OCI-LY3 (cell line): ENCODE measurements around the gene EYA3.
A peak's percentile ranks its signal among the peaks of the same experiment; 100 is the strongest.

Source experiments
- H2AFZ ChIP-seq: fragments of 200-600, 300-600 bp; shearing (Covaris generic); 2 replicates; pipeline ENCODE4 v1.6.0; 2014; ENCODE audit warnings: antibody characterized with exemption, low read depth, low read length
- H3K27ac ChIP-seq: fragments of 200-600, 300-600 bp; sonication (generic); 2 replicates; pipeline ENCODE4 v1.5.1; 2014; ENCODE audit warnings: mild to moderate bottlenecking, low read length, moderate library complexity, mixed read lengths
- H3K27me3 ChIP-seq: fragments of 200-600, 300-600 bp; sonication (generic); 2 replicates; pipeline ENCODE4 v1.6.1; 2014; ENCODE audit warnings: low read depth, low read length, mixed read lengths
- H3K36me3 ChIP-seq: fragments of 200-600, 300-600 bp; sonication (generic); replicated peaks from 2 replicates; pipeline ENCODE3; 2014; ENCODE audit warnings: low read depth, low read length, mixed read lengths
- H3K4me1 ChIP-seq: fragments of 300-600, 200-600 bp; sonication (generic); 2 replicates; pipeline ENCODE4 v1.6.1; 2014; ENCODE audit warnings: low read length, mixed read lengths
- H3K4me2 ChIP-seq: fragments of 200-600, 300-600 bp; sonication (generic); 2 replicates; pipeline ENCODE4 v1.6.1; 2014; ENCODE audit warnings: low read length, mixed read lengths
- H3K4me3 ChIP-seq: fragments of 300-600, 200-600 bp; sonication (generic); 2 replicates; pipeline ENCODE4 v1.5.1; 2014; ENCODE audit warnings: antibody characterized with exemption, mild to moderate bottlenecking, low read length, moderate library complexity
- H3K79me2 ChIP-seq: fragments of 300-600, 200-600 bp; shearing (Covaris generic); 2 replicates; pipeline ENCODE4 v1.6.1; 2014; ENCODE audit warnings: mild to moderate bottlenecking, low read length, mixed read lengths
- H3K9ac ChIP-seq: fragments of 300-600, 200-600 bp; shearing (Covaris generic); 2 replicates; pipeline ENCODE4 v1.6.0; 2014; ENCODE audit warnings: mild to moderate bottlenecking, low read length, moderate library complexity
- H3K9me3 ChIP-seq: fragments of 200-600, 300-600 bp; shearing (Covaris generic); 2 replicates; pipeline ENCODE4 v1.6.1; 2014; ENCODE audit warnings: low read length, mixed read lengths; ENCODE audit not compliant: insufficient read depth
- H4K20me1 ChIP-seq: fragments of 200-600, 300-600 bp; sonication (generic); 2 replicates; pipeline ENCODE4 v1.6.1; 2016; ENCODE audit warnings: low read length, mixed read lengths; ENCODE audit not compliant: insufficient read depth
- EZH2phosphoT487 ChIP-seq: fragments of 200-600 bp; shearing (Covaris generic); IDR thresholded peaks from 2 replicates; pipeline ENCODE4 v1.6.1; 2018; ENCODE audit warnings: antibody characterized with exemption, mixed run types, low read depth
- TF ChIP-seq, protein P1 (sequence below): fragments of 200-600, 300-600 bp; sonication (generic); IDR thresholded peaks from 2 replicates; pipeline ENCODE4 v1.5.1; 2014; ENCODE audit warnings: antibody characterized with exemption, low read length, low read depth

EYA3 gene

DNA sequence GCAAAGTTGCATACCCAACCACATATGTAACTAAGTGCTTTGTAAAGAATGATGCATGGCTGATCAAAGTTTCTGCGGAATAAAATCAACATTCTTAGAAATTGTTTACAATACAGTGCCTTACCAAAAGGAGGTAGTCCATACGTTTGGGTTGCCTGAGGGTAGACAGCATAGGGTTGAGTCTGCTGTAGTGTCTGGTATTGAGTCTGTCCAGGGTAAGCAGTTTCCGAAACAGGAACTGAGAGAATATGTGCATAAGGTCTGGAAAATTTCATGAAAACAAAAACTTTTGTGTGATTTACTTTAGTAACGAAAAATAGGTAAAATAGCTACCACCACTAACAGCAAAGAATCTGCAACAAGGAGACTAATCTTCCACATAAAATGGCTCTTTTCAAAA, 53.0 kb downstream of the EYA3 start:
- H3K9me3 ChIP-seq, result no peaks in the 10 kb centered on the region
- no peak overlapping the region for H3K9ac ChIP-seq
- H3K36me3 ChIP-seq, result no peaks in the 10 kb centered on the region
- no peaks in the 10 kb centered on the region for H4K20me1 ChIP-seq
- 0 out of 2 replicates have a peak overlapping the region, but pooled peaks have one; percentile 5 for H3K4me3 ChIP-seq
- H3K27ac ChIP-seq, result peak overlapping the region; percentile 36
- H2AFZ ChIP-seq, result no peak overlapping the region
- H3K79me2 ChIP-seq, result no peaks in the 10 kb centered on the region
- H3K4me2 ChIP-seq, result peak overlapping the region; percentile 59
- TF ChIP-seq, protein P1, sequence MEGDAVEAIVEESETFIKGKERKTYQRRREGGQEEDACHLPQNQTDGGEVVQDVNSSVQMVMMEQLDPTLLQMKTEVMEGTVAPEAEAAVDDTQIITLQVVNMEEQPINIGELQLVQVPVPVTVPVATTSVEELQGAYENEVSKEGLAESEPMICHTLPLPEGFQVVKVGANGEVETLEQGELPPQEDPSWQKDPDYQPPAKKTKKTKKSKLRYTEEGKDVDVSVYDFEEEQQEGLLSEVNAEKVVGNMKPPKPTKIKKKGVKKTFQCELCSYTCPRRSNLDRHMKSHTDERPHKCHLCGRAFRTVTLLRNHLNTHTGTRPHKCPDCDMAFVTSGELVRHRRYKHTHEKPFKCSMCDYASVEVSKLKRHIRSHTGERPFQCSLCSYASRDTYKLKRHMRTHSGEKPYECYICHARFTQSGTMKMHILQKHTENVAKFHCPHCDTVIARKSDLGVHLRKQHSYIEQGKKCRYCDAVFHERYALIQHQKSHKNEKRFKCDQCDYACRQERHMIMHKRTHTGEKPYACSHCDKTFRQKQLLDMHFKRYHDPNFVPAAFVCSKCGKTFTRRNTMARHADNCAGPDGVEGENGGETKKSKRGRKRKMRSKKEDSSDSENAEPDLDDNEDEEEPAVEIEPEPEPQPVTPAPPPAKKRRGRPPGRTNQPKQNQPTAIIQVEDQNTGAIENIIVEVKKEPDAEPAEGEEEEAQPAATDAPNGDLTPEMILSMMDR, result no peak
- H3K27me3 ChIP-seq, result no peaks in the 10 kb centered on the region
- peaks cover 29% of the 10 kb centered on the region for H3K4me1 ChIP-seq

DNA sequence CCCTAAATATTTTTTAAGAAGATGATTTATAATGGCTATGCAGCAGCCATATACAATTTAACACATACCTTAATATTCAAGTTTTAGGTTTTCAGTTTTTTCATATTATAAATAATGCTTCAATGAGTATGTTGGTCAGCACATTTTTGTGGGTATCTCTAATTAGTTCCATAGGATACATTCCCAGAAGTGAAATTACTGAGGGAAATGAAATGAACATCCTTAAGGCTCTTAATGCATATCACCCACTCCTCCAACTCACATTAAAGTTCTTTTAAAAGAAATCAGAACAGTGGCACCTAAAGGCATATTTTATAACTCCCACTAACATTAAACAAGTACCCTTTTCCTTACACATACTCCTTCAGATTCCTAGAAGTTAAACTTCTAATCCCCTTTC, 56.1 kb downstream of the EYA3 start:
- H3K4me1 ChIP-seq, result peaks cover 28% of the 10 kb centered on the region
- H4K20me1 ChIP-seq, result no peaks in the 10 kb centered on the region
- no peak overlapping the region for H3K4me2 ChIP-seq
- H3K27ac ChIP-seq, result no peak overlapping the region
- H3K4me3 ChIP-seq, result no peak overlapping the region
- H3K9me3 ChIP-seq, result no peaks in the 10 kb centered on the region
- no peak for TF ChIP-seq EZH2phosphoT487
- TF ChIP-seq, protein P1, result no peak
- H3K36me3 ChIP-seq, result no peaks in the 10 kb centered on the region
- H2AFZ ChIP-seq, result no peak overlapping the region
- no peak overlapping the region for H3K9ac ChIP-seq
- H3K79me2 ChIP-seq, result no peaks in the 10 kb centered on the region
- no peaks in the 10 kb centered on the region for H3K27me3 ChIP-seq

DNA sequence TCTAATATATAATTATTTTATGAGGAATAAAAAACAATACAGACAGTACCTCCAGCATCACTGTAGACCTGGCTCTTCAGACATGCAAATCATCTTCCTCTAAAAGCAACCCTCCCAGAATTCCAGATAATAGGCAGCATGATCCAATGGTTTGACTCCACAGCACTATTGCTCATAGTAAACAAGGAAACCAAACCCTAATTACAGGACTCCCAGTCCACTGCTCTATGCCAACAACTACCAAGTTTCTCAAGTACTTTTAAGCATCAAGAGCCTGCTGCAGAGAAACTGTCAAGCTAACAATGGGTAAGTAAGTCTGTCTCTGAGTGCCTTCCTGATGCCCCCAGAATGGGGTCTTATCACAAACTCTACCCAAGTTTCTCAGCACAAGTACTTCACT, 57.2 kb downstream of the EYA3 start:
- Histone ChIP-seq H4K20me1 (no peaks in the 10 kb centered on the region), H3K36me3 (no peaks in the 10 kb centered on the region), H3K79me2 (no peaks in the 10 kb centered on the region), H3K9ac (no peak overlapping the region), H3K27ac (no peak overlapping the region), H3K4me2 (no peak overlapping the region), H3K4me1 (peaks cover 17% of the 10 kb centered on the region), H3K27me3 (no peaks in the 10 kb centered on the region), H3K4me3 (no peak overlapping the region), H3K9me3 (no peaks in the 10 kb centered on the region), H2AFZ (no peak overlapping the region)
- no peak for TF ChIP-seq EZH2phosphoT487
- TF ChIP-seq, protein P1, result no peak

DNA sequence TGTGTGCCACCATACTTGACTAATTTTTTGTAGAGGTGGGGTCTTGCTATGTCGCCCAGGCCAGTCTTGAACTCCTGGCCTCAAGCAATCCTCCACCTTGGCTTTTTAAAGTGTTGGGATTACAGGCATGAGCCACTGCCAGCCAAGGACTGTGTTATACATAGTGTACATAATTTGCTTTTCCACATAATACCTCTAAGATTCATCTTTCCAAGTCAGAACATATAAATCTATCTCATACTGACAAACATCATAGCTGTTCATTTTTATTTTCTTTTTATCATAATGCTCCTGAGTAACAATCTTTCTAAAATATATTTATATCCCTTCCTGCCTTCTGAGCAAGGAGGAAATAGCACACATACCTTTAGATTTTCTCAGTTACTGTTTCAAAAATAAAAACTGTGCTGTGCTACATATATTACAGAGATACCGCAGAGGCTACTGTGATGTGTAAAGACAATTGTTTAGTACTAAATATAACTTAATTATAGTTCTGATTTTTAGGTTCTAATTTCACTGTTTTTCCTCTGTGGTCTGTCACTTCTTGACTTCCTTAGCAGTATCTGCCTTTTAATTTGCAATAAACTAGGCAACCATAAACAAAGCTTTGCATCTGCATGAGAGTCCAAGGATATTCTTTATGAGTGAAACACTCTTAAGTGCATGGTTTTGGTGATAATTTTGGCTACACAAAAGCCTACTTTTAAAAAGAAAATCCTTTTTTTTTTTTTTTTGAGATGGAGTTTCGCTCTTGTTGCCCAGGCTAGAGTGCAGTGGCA, 59.3 kb downstream of the EYA3 start:
- Histone ChIP-seq H3K9ac (no peak overlapping the region), H3K4me1 (no peaks in the 10 kb centered on the region), H3K36me3 (no peaks in the 10 kb centered on the region), H3K4me3 (no peak overlapping the region), H3K27me3 (no peaks in the 10 kb centered on the region), H4K20me1 (no peaks in the 10 kb centered on the region), H3K27ac (no peak overlapping the region), H3K9me3 (no peaks in the 10 kb centered on the region), H3K4me2 (no peak overlapping the region), H2AFZ (no peak overlapping the region), H3K79me2 (no peaks in the 10 kb centered on the region)
- TF ChIP-seq, protein P1, result no peak
- no peak for TF ChIP-seq EZH2phosphoT487
